IgD-negative memory B cell (primary cell): ENCODE results near the gene SH3RF3. TPM values are rescaled to one million over a fixed set of nuclear protein-coding genes. Genes with fewer than 3 reads are reported as not detected.

Experiments
- H3K27ac Mint-ChIP-seq, 3 donors: one replicate each; pipeline ENCODE4 v1.8.0; 2020 to 2022; ENCODE audit warnings: mild to moderate bottlenecking in 3 of 3, mixed read lengths in 3 of 3, moderate library complexity in 1 of 3
- H3K27me3 Mint-ChIP-seq: one replicate; pipeline ENCODE4 v1.8.0; 2021; ENCODE audit warnings: mixed read lengths
- H3K36me3 Mint-ChIP-seq: one replicate; pipeline ENCODE4 v1.8.0; 2020; ENCODE audit warnings: mild to moderate bottlenecking, mixed read lengths
- H3K4me1 Mint-ChIP-seq, 3 donors: one replicate each; pipeline ENCODE4 v1.8.0; 2020 to 2022; ENCODE audit warnings: mixed read lengths in 3 of 3, mild to moderate bottlenecking in 1 of 3
- H3K4me3 Mint-ChIP-seq, 4 donors: one replicate each; pipeline ENCODE4 v1.8.0; 2020 to 2022; ENCODE audit warnings: mild to moderate bottlenecking in 4 of 4, mixed read lengths in 4 of 4, moderate library complexity in 3 of 4
- H3K9me3 Mint-ChIP-seq, 3 donors: one replicate each; pipeline ENCODE4 v1.8.0; 2020 to 2021; ENCODE audit warnings: mixed read lengths in 3 of 3, mild to moderate bottlenecking in 1 of 3
- polyA plus RNA-seq: library from polyadenylated mRNA; unstranded; fragments of 300-500 nt; fragmentation: Illumina TruSeq; gene quantifications from one replicate; pipeline ENCODE4 v1.2.3, GENCODE V29; 2021

The SH3RF3 gene
- polyA plus RNA-seq, 1 donor from 2014 or later, result not detected

- H3K4me1 Mint-ChIP-seq, result no peaks in the 10 kb centered on the region
- H3K27ac Mint-ChIP-seq, result no peak overlapping the region
- H3K36me3 Mint-ChIP-seq, result no peaks in the 10 kb centered on the region
- peaks cover 0 to 2% (median 2%) of the 10 kb centered on the region in 3 donors for H3K9me3 Mint-ChIP-seq
- H3K4me3 Mint-ChIP-seq, result no peak overlapping the region
- peaks cover 11% of the 10 kb centered on the region for H3K27me3 Mint-ChIP-seq
These were observed 371.9 kb downstream of the SH3RF3 start for GRCh38 chr2:109500910-109501309.

DNA sequence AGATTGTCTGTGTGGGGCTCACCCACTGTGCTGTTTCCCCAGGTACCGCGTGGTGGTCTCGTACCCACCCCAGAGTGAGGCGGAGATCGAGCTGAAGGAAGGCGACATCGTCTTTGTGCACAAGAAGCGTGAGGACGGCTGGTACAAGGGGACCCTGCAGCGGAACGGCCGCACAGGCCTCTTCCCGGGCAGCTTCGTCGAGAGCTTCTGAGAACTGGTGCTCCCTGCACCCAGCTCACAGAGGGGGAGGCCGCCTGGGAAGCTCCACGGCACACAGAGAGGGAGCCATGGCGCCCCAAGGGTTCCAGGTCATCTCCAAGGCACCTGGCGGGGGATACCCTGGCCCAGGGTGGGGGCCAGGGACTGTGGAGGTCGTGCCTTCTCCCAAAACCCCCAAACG is 372.5 kb downstream of the SH3RF3 start:
- Mint-ChIP-seq H3K27ac (no peak overlapping the region), H3K27me3 (peaks cover 9% of the 10 kb centered on the region), H3K9me3 (no peaks in the 10 kb centered on the region), H3K4me1 (no peaks in the 10 kb centered on the region), H3K4me3 (no peak overlapping the region), H3K36me3 (no peaks in the 10 kb centered on the region)

DNA sequence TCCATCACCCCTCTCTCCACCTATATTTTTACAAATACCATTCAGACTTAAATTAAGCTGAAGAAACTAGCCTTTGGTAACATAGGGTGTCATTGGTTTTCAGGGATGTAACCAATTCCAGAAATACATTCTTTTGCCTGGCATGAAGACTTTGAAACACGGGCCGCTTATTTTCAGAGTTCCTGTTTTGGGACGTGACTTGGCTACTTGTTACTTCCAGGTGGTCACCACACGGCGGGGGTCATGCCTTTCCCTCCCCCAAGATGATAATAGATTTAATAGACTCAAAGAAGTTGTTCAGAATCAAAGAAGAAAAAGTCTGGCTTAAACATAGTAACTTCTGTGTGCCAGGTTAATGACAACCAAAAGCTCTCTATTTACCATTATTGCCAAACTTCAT is 374.2 kb downstream of the SH3RF3 start:
- Mint-ChIP-seq H3K4me3 (no peak overlapping the region), H3K27me3 (peaks cover 9% of the 10 kb centered on the region), H3K4me1 (no peaks in the 10 kb centered on the region), H3K36me3 (no peaks in the 10 kb centered on the region), H3K9me3 (no peaks in the 10 kb centered on the region), H3K27ac (no peak overlapping the region)

DNA sequence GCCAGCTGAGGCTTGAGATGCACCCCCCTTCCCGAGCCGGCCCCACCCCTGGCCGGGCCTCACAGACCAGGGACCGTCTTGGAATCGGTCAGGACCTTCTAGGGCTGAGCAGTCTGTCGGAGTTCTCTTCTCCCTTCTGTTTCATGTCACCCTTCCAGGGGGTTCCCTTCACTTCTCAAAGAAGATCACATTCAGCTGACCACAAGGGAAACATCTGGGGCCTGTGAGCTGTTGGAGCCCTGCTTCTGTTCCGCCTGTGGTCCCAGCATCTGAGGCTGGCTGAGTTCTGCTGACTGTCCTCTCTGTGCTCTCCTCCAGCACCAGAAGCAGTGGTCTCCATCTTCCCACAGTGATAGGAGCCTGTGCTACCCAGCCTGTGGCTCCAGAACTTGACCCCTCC is 378.2 kb downstream of the SH3RF3 start:
- Mint-ChIP-seq H3K4me3 (no peak overlapping the region), H3K4me1 (peaks cover 0 to 1% (median 0%) of the 10 kb centered on the region in 3 donors), H3K27ac (no peak overlapping the region), H3K36me3 (no peaks in the 10 kb centered on the region), H3K27me3 (peaks cover 9% of the 10 kb centered on the region), H3K9me3 (no peaks in the 10 kb centered on the region)

DNA sequence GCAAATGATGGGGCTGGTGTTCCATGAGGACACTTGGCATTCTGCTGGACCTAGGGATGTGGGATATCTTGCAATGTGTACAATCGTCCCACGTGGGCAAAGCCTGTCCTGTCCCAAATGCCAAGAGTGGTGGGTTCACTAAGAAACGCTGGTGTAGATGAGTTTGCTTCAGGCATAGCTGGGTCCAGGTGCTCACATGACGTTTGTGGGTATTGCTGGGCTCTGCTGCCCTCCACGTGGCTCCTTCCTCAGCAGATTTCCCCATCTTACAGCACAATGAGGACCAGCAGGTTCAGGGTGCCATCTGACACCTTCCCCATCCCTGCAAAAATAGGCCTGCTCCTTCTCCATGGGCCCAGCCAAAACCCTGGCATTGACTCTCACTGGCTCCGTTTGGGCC is 378.8 kb downstream of the SH3RF3 start:
- no peak overlapping the region for H3K4me3 Mint-ChIP-seq
- no peaks in the 10 kb centered on the region for H3K36me3 Mint-ChIP-seq
- H3K9me3 Mint-ChIP-seq, result no peaks in the 10 kb centered on the region
- peaks cover 0 to 1% (median 0%) of the 10 kb centered on the region in 3 donors for H3K4me1 Mint-ChIP-seq
- no peak overlapping the region for H3K27ac Mint-ChIP-seq
- peaks cover 4% of the 10 kb centered on the region for H3K27me3 Mint-ChIP-seq

- peaks cover 0 to 3% (median 0%) of the 10 kb centered on the region in 3 donors for H3K4me1 Mint-ChIP-seq
These were observed 379.6 kb downstream of the SH3RF3 start for GRCh38 chr2:109508556-109508955.

DNA sequence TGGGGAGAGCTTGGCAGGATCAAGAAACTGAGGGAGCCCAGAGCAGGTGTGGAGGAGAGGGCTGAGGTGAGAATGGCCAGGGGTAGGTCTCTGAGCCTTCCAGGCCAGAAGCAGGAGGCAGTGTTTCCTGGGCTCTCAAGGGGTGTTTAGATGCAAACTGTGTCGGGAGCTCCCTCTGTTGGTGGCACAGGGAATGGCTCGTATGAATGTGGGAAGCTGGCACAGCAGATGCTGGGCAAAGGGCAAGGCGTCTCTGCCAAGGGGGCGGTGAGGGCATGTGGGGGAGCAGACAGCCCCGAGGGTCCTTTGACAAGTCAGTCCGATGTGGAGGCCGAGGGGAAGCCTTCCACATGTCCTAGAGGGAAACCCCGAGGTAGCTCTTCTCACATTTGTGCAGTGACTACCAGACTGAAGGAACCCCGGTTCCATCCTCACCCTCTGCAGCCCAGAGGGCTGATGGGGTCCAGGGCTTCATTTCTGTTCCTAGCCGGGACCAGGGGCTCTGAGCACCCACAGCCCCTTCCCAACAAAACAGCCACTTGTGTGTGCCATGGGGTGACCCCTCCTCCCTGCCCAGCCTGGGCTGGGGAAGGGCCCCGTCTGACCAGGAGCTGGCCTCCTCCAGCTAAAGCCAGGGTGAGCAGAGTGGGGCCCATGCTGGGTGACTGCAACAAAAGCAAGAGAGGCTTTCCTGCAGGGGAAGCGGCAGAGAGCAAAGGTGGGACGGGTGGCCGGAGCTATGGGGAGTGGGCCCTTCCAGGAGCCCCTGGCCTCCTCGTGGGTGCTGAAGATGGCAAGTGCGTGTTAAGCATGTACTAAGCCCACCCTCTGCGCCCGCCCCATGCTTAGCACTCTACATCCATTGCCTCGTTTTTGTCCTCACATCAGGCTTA is 381.4 kb downstream of the SH3RF3 start:
- Mint-ChIP-seq H3K27me3 (peaks cover 1% of the 10 kb centered on the region), H3K4me3 (no peak overlapping the region), H3K9me3 (no peaks in the 10 kb centered on the region), H3K27ac (no peak overlapping the region), H3K36me3 (no peaks in the 10 kb centered on the region), H3K4me1 (peaks cover 0 to 6% (median 0%) of the 10 kb centered on the region in 3 donors)

More at GRCh38 chr2:109508556-109508955, 379.6 kb downstream of the SH3RF3 start:
- H3K36me3 Mint-ChIP-seq, result no peaks in the 10 kb centered on the region
- peaks cover 4% of the 10 kb centered on the region for H3K27me3 Mint-ChIP-seq
- H3K27ac Mint-ChIP-seq, result no peak overlapping the region
- H3K4me3 Mint-ChIP-seq, result no peak overlapping the region
- no peaks in the 10 kb centered on the region for H3K9me3 Mint-ChIP-seq

DNA sequence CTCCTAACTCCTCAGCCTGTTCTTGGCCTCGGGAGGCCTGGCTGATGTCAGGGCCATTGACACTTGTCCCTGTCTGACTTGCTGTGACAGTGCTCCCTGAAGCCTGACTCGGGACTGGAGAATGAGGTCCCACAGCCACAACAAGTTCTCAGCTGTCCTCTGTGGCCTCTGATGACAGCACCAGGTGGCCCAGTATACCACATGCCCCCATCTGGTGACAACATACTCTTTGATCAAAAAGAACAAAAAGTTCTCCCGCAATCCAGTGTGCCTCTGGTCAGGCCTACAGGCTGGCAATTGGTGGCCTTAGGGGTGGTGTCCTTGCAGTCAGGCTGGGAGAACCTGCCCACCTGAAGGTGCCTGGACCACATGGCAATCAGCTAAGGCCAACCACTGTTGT is 382.2 kb downstream of the SH3RF3 start:
- Mint-ChIP-seq H3K9me3 (no peaks in the 10 kb centered on the region), H3K27ac (no peak overlapping the region), H3K4me1 (peaks cover 0 to 6% (median 0%) of the 10 kb centered on the region in 3 donors), H3K4me3 (no peak overlapping the region), H3K27me3 (peaks cover 4% of the 10 kb centered on the region), H3K36me3 (peaks cover 2% of the 10 kb centered on the region)

- Mint-ChIP-seq H3K9me3 (no peaks in the 10 kb centered on the region), H3K4me3 (no peak overlapping the region), H3K27me3 (peaks cover 4% of the 10 kb centered on the region), H3K36me3 (peaks cover 2% of the 10 kb centered on the region), H3K27ac (no peak overlapping the region), H3K4me1 (peaks cover 0 to 6% (median 0%) of the 10 kb centered on the region in 3 donors)
These were observed 383.1 kb downstream of the SH3RF3 start for GRCh38 chr2:109512076-109512475.

- H3K9me3 Mint-ChIP-seq, result no peaks in the 10 kb centered on the region
These were observed 384.2 kb downstream of the SH3RF3 start for GRCh38 chr2:109513230-109513629.

GRCh38 chr2:109513749-109514588 is 385.0 kb downstream of the SH3RF3 start:
- Mint-ChIP-seq H3K4me1 (peaks cover 0 to 6% (median 0%) of the 10 kb centered on the region in 3 donors), H3K36me3 (peaks cover 2% of the 10 kb centered on the region), H3K27me3 (peaks cover 6% of the 10 kb centered on the region), H3K9me3 (no peaks in the 10 kb centered on the region), H3K4me3 (no peak overlapping the region), H3K27ac (no peak overlapping the region)

More at GRCh38 chr2:109513230-109513629, 384.2 kb downstream of the SH3RF3 start:
- H3K27me3 Mint-ChIP-seq, result peaks cover 6% of the 10 kb centered on the region
- H3K27ac Mint-ChIP-seq, result no peak overlapping the region
- H3K4me3 Mint-ChIP-seq, result peak overlapping the region in 1 of 4 donors; percentile 1
- peaks cover 2% of the 10 kb centered on the region for H3K36me3 Mint-ChIP-seq
- peaks cover 0 to 6% (median 0%) of the 10 kb centered on the region in 3 donors for H3K4me1 Mint-ChIP-seq

- H3K27me3 Mint-ChIP-seq, result peaks cover 6% of the 10 kb centered on the region
- peaks cover 0 to 6% (median 0%) of the 10 kb centered on the region in 3 donors for H3K4me1 Mint-ChIP-seq
- no peak overlapping the region for H3K4me3 Mint-ChIP-seq
- no peak overlapping the region for H3K27ac Mint-ChIP-seq
- H3K36me3 Mint-ChIP-seq, result peaks cover 2% of the 10 kb centered on the region
- no peaks in the 10 kb centered on the region for H3K9me3 Mint-ChIP-seq
These were observed 385.9 kb downstream of the SH3RF3 start for GRCh38 chr2:109514857-109515256.

- peaks cover 0 to 6% (median 0%) of the 10 kb centered on the region in 3 donors for H3K4me1 Mint-ChIP-seq
These were observed 387.6 kb downstream of the SH3RF3 start for GRCh38 chr2:109516445-109517117.

DNA sequence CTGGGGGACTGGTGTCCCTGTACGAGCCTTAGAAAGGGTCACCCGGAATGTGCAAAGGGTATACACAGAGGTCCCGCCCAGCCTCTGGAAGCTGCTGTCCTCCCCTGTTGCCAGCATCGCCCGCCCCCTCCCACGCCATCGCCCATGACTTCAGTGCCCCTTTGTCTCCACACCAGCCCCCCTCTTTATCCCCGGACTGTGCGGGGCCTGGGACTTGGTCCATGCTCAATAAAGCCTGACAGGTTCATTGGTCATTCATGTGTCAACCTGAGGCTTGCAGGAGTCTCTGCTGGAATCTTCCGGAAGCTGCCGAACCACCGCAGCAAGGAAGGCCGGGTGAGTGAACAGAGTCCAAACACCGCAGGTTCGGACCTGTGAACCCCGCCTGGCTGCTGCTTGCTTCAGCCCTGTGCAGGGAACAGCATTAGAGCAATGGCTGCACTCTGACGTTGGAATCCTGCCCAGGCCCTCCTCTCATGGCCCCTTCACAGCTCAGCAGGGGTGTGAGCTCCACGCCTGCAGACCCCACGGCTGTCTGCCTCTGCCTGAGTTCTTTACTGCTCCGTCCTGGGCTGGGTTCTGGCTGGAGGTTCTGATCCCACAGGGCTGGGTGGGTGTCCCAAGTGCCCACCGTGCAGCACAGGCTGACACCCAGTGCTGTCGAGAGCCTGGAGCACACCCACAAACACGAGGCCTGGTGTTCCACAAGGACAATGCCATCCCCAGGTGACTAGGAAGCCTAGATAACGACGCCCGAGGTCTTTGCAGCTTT is 388.3 kb downstream of the SH3RF3 start:
- H3K36me3 Mint-ChIP-seq, result peaks cover 2% of the 10 kb centered on the region
- no peak overlapping the region for H3K27ac Mint-ChIP-seq
- H3K4me1 Mint-ChIP-seq, result peaks cover 0 to 6% (median 0%) of the 10 kb centered on the region in 3 donors
- peaks cover 5% of the 10 kb centered on the region for H3K27me3 Mint-ChIP-seq
- no peaks in the 10 kb centered on the region for H3K9me3 Mint-ChIP-seq
- H3K4me3 Mint-ChIP-seq, result peak overlapping the region in 1 of 4 donors; percentile 1

More at GRCh38 chr2:109516445-109517117, 387.6 kb downstream of the SH3RF3 start:
- Mint-ChIP-seq H3K36me3 (peaks cover 2% of the 10 kb centered on the region), H3K27ac (no peak overlapping the region), H3K4me3 (no peak overlapping the region), H3K9me3 (no peaks in the 10 kb centered on the region), H3K27me3 (peaks cover 5% of the 10 kb centered on the region)
